Keratinocyte (primary cell): ENCODE measurements around the gene TMA7B. TPM values are rescaled to one million over a fixed set of nuclear protein-coding genes. Genes with fewer than 3 reads are reported as not detected.

Experiments used
- DNase-seq: peaks from one replicate; pipeline ENCODE4 v3.0.0-alpha.2; 2011; ENCODE audit warnings: low read depth, missing footprints, low spot score
- FAIRE-seq: peaks from 2 replicates; lab custom pipeline; 2011; peaks lifted over from hg19 to GRCh38; lab: Jason Lieb, UNC
- H2AFZ ChIP-seq: 2 replicates; pipeline ENCODE4 v1.6.0; 2012; ENCODE audit warnings: low read length, control low read depth, inconsistent platforms; ENCODE audit not compliant: control insufficient read depth
- H3K27ac ChIP-seq: 2 replicates; pipeline ENCODE4 v1.5.1; 2011; ENCODE audit warnings: low read length; ENCODE audit not compliant: control insufficient read depth, insufficient read depth
- H3K27me3 ChIP-seq: 3 replicates; pipeline ENCODE4 v1.6.0; 2011; ENCODE audit warnings: low read length; ENCODE audit not compliant: control insufficient read depth, insufficient read depth; ENCODE audit errors: extremely low read depth
- H3K36me3 ChIP-seq, 2 experiments: 2 replicates in 1 of 2; 3 replicates in 1 of 2; pipeline ENCODE4 v1.5.1; 2011; ENCODE audit warnings: low read length in 2 of 2, mild to moderate bottlenecking in 1 of 2; ENCODE audit not compliant: control insufficient read depth in 2 of 2, insufficient read depth in 2 of 2; ENCODE audit errors: extremely low read depth in 1 of 2
- H3K4me1 ChIP-seq: 3 replicates; pipeline ENCODE4 v1.5.1; 2011; ENCODE audit warnings: low read length; ENCODE audit not compliant: control insufficient read depth, insufficient read depth; ENCODE audit errors: extremely low read depth
- H3K4me2 ChIP-seq: 3 replicates; pipeline ENCODE4 v1.6.0; 2011; ENCODE audit warnings: low read depth, low read length; ENCODE audit not compliant: control insufficient read depth, insufficient read depth; ENCODE audit errors: extremely low read depth
- H3K4me3 ChIP-seq, 3 experiments: fragments of 200-600 bp in 1 of 3; sonication (generic) in 1 of 3; 2 replicates in 2 of 3; 3 replicates in 1 of 3; pipeline ENCODE4 v1.5.1; 2011 to 2016; ENCODE audit warnings: low read length in 3 of 3, mild to moderate bottlenecking in 3 of 3, control low read depth in 2 of 3, inconsistent platforms in 1 of 3, low read depth in 1 of 3, mixed read lengths in 1 of 3, mixed run types in 1 of 3, moderate library complexity in 1 of 3; ENCODE audit not compliant: control insufficient read depth in 2 of 3, insufficient read depth in 2 of 3; ENCODE audit errors: extremely low read depth in 1 of 3
- H3K79me2 ChIP-seq: 2 replicates; pipeline ENCODE4 v1.6.0; 2012; ENCODE audit warnings: low read length; ENCODE audit not compliant: control insufficient read depth, insufficient read depth
- H3K9ac ChIP-seq: 3 replicates; pipeline ENCODE4 v1.6.0; 2011; ENCODE audit warnings: low read length; ENCODE audit not compliant: control insufficient read depth, insufficient read depth; ENCODE audit errors: extremely low read depth
- H3K9me1 ChIP-seq: 3 replicates; pipeline ENCODE4 v1.6.0; 2011; ENCODE audit warnings: low read length; ENCODE audit not compliant: control insufficient read depth, insufficient read depth; ENCODE audit errors: extremely low read depth
- H3K9me3 ChIP-seq: 2 replicates; pipeline ENCODE4 v1.5.1; 2012; ENCODE audit warnings: low read depth, low read length; ENCODE audit not compliant: control insufficient read depth
- H4K20me1 ChIP-seq: 3 replicates; pipeline ENCODE4 v1.6.0; 2011; ENCODE audit warnings: low read length; ENCODE audit not compliant: control insufficient read depth, insufficient read depth; ENCODE audit errors: extremely low read depth
- CTCF ChIP-seq, 3 experiments: IDR thresholded peaks in 1 of 3; conservative IDR thresholded peaks in 1 of 3; optimal IDR thresholded peaks in 1 of 3; 2 replicates in 2 of 3; 3 replicates in 1 of 3; pipeline versions ENCODE3 to v1.5.1; 2011; ENCODE audit warnings: low read length in 3 of 3, mild to moderate bottlenecking in 3 of 3, moderate library complexity in 2 of 3, control low read depth in 1 of 3, inconsistent platforms in 1 of 3; ENCODE audit not compliant: insufficient read depth in 2 of 3; ENCODE audit errors: extremely low read depth in 1 of 3
- EZH2 ChIP-seq: IDR thresholded peaks from one replicate; pipeline ENCODE4 v1.6.1; 2012; ENCODE audit warnings: inconsistent platforms, mild to moderate bottlenecking, low read length, moderate library complexity
- dilution Hi-C: fragments of 300-500 bp; cut with MboI; formaldehyde crosslinking; loops from one replicate; pipeline ENCODE4 v1.7.0; 2020; ENCODE audit warnings: low sequenced_read_pairs; ENCODE audit not compliant: extremely low pct_ligation_motif_present
- polyA plus RNA-seq, 5 experiments: library from polyadenylated mRNA; depleted of rRNA in 3 of 5; stranded (reverse) in 3 of 5; stranded (forward) in 1 of 5; unstranded in 1 of 5; fragments of >200 nt; gene quantifications; 1 replicate in 1 of 5; 2 replicates in 3 of 5; 3 replicates in 1 of 5; pipeline versions ENCODE4 v1.2.1 to v1.2.3, GENCODE V29; 2011 to 2012; ENCODE audit warnings: missing spikeins in 2 of 5, low read depth in 1 of 5, low replicate concordance in 1 of 5

Gene TMA7B
- polyA plus RNA-seq, 1 donor (not counting 4 experiments of a cell fraction or from before 2014, with no cell fraction given) = not detected

GRCh38 chr22:39967996-39968972, 8.1 kb downstream of the TMA7B start:
- DNase-seq = no peak
- Histone ChIP-seq H3K9ac (no peak overlapping the region), H3K4me3 (no peak overlapping the region), H3K27me3 (peaks cover 16% of the 10 kb centered on the region), H3K4me2 (no peak overlapping the region), H2AFZ (no peak overlapping the region), H3K27ac (no peak overlapping the region), H3K79me2 (no peaks in the 10 kb centered on the region), H4K20me1 (no peaks in the 10 kb centered on the region), H3K9me1 (no peaks in the 10 kb centered on the region), H3K36me3 (no peaks in the 10 kb centered on the region), H3K4me1 (no peaks in the 10 kb centered on the region), H3K9me3 (no peaks in the 10 kb centered on the region)
- no peak for FAIRE-seq
- dilution Hi-C loops = no loop called here
- TF ChIP-seq EZH2 = no peak
- no peak for TF ChIP-seq CTCF (optimal IDR thresholded peaks at IDR 0.05 in 1 of 3, IDR thresholded peaks at IDR 0.05 in 1 of 3, conservative IDR thresholded peaks at IDR 0.05 in 1 of 3; ENCODE audit: extremely low read depth in 1 of 3, insufficient read depth in 2 of 3, low read length in 3 of 3)

- FAIRE-seq = no peak
Measured at GRCh38 chr22:39970742-39971141, 10.5 kb downstream of the TMA7B start.

More at GRCh38 chr22:39970742-39971141, 10.5 kb downstream of the TMA7B start:
- TF ChIP-seq EZH2 (no peak), CTCF (optimal IDR thresholded peaks at IDR 0.05 in 1 of 3, IDR thresholded peaks at IDR 0.05 in 1 of 3, conservative IDR thresholded peaks at IDR 0.05 in 1 of 3; ENCODE audit: extremely low read depth in 1 of 3, insufficient read depth in 2 of 3, low read length in 3 of 3) (no peak)
- H3K4me2 ChIP-seq = no peak overlapping the region
- no peaks in the 10 kb centered on the region for H3K4me1 ChIP-seq
- H4K20me1 ChIP-seq = no peaks in the 10 kb centered on the region
- no peak overlapping the region for H3K4me3 ChIP-seq
- H2AFZ ChIP-seq = no peak overlapping the region
- no peaks in the 10 kb centered on the region for H3K9me1 ChIP-seq
- H3K36me3 ChIP-seq = no peaks in the 10 kb centered on the region
- peaks cover 24% of the 10 kb centered on the region for H3K27me3 ChIP-seq
- H3K9me3 ChIP-seq = no peaks in the 10 kb centered on the region
- H3K79me2 ChIP-seq = no peaks in the 10 kb centered on the region
- dilution Hi-C loops = no loop called here
- no peak overlapping the region for H3K9ac ChIP-seq
- no peak overlapping the region for H3K27ac ChIP-seq
- DNase-seq = no peak
